ENCODE measurements around the gene KIF1A. TPM values are rescaled to one million over a fixed set of nuclear protein-coding genes. Genes with fewer than 3 reads are reported as not detected.

The KIF1A gene
- total RNA-seq, 1 donor from 2014 or later, result 0.24 TPM

DNA sequence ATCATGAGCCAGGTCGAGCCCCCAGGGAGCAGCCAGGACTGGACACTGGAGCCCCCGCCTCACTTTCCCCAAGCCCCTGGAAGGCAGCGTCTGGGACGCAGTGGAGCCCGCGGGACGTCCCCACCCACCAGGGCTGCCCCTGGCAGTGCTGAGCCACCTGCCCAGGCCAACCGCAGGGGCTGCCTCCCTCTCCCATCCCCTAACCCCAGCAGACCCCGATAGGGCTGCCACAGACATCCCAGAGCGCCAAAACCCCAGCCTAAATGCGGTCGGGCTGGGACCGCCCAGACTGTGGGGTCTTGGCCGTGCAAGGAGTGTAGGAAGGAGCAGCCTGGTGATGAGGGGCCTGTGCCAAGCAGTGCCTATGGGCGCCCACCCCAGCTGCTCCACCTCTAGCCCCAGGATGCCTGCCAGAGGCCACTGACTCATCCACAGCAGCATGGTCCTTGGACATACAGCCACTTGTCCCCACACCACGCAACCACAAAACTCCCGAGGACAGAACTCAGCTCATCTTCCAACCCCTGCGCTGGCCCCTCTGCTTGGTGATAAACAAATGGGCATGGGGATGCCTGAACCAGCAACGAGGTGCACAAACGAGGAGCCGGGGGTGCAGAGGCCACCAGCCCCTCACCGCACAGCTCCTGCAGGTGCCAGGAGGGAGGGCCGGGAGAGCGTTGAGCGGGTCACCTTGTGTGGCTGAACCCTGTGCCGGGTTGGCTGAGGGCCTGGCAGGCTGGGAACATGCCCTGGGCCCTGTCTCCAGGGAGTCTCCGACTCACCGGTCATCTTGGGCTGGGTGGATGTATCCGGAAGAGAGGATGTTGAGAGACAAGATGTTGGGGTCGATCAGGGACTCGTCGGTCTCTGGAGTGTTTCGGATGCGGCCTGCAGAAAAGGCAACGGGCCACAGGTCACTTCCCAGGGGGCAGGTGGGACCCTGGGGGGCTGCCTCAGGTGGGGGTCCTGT lies 83.5 kb downstream of the KIF1A start:
- Histone ChIP-seq H3K36me3 (no peaks in the 10 kb centered on the region), H3K9me3 (no peaks in the 10 kb centered on the region), H3K4me3 (no peak overlapping the region), H3K27me3 (ENCODE audit: low read depth) (no peaks in the 10 kb centered on the region), H3K27ac (no peak overlapping the region), H3K4me1 (no peaks in the 10 kb centered on the region)
- DNase-seq (no peak), ATAC-seq (no peak)
- TF ChIP-seq, protein P1, sequence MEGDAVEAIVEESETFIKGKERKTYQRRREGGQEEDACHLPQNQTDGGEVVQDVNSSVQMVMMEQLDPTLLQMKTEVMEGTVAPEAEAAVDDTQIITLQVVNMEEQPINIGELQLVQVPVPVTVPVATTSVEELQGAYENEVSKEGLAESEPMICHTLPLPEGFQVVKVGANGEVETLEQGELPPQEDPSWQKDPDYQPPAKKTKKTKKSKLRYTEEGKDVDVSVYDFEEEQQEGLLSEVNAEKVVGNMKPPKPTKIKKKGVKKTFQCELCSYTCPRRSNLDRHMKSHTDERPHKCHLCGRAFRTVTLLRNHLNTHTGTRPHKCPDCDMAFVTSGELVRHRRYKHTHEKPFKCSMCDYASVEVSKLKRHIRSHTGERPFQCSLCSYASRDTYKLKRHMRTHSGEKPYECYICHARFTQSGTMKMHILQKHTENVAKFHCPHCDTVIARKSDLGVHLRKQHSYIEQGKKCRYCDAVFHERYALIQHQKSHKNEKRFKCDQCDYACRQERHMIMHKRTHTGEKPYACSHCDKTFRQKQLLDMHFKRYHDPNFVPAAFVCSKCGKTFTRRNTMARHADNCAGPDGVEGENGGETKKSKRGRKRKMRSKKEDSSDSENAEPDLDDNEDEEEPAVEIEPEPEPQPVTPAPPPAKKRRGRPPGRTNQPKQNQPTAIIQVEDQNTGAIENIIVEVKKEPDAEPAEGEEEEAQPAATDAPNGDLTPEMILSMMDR (IDR thresholded peaks at IDR 0.05), result no peak
- intact Hi-C loops (cut with DNase I), result no loop called here

DNA sequence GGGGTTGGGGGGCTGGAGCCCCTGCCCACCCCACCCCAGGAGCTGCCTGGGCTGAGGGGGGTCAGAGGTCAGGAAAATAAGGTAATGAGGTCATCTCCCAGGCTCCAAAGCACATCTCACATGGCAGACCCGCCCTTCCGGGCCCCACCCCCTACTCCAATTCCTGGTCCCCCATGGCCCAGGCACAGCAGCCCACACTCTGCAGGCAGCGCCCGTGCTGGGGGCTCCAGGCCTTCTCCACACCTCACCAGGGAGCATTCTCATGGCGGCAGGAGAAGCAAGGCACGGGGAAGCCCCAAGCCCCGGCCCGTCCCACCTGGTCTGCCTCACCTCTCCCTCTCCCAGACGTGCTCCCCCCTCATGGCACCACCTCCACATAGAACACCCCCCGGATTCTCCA lies 84.5 kb downstream of the KIF1A start:
- H3K36me3 ChIP-seq, result no peaks in the 10 kb centered on the region
- no peak overlapping the region for H3K4me3 ChIP-seq
- no peaks in the 10 kb centered on the region for H3K9me3 ChIP-seq
- ATAC-seq, result no peak
- no peak overlapping the region for H3K27ac ChIP-seq
- DNase-seq, result no peak
- H3K4me1 ChIP-seq, result no peaks in the 10 kb centered on the region
- peaks cover 3% of the 10 kb centered on the region for H3K27me3 ChIP-seq (ENCODE audit: low read depth)
- TF ChIP-seq, protein P1 (IDR thresholded peaks at IDR 0.05), result no peak
- intact Hi-C loops (cut with DNase I), result no loop called here

DNA sequence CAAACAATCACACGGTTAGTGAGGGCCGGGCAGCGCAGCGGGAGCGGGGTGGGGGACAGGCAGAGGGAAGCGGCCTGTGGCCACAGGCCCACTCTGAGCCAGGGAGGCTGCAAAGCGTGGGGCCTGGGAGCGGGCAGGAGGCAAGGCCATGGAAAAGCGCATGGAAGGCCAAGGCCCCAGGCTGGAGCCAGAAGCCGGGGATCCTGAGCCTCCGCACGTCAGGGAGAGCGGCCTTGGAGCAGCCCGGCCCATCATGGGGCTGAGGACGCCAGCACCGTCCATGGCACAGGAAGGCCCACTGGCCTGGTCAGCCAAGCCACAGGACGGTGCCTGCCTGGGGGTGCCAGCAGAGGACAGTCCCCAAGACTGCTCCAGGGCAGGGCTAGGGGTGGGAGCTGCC lies 85.3 kb downstream of the KIF1A start:
- intact Hi-C loops (cut with DNase I), result no loop called here
- Histone ChIP-seq H3K27me3 (ENCODE audit: low read depth) (peaks cover 3% of the 10 kb centered on the region), H3K9me3 (no peaks in the 10 kb centered on the region), H3K4me3 (no peak overlapping the region), H3K4me1 (no peaks in the 10 kb centered on the region), H3K36me3 (no peaks in the 10 kb centered on the region), H3K27ac (no peak overlapping the region)
- DNase-seq (no peak), ATAC-seq (no peak)
- TF ChIP-seq, protein P1 (IDR thresholded peaks at IDR 0.05), result no peak

GRCh38 chr2:240733803-240734495 lies 86.1 kb downstream of the KIF1A start:
- no peak overlapping the region for H3K27ac ChIP-seq
- H3K27me3 ChIP-seq (ENCODE audit: low read depth), result peaks cover 5% of the 10 kb centered on the region
- ATAC-seq (no peak), DNase-seq (no peak)
- TF ChIP-seq, protein P1 (IDR thresholded peaks at IDR 0.05), result no peak
- intact Hi-C loops (cut with DNase I), result no loop called here
- H3K9me3 ChIP-seq, result no peaks in the 10 kb centered on the region
- no peaks in the 10 kb centered on the region for H3K4me1 ChIP-seq
- no peaks in the 10 kb centered on the region for H3K36me3 ChIP-seq
- H3K4me3 ChIP-seq, result no peak overlapping the region

DNA sequence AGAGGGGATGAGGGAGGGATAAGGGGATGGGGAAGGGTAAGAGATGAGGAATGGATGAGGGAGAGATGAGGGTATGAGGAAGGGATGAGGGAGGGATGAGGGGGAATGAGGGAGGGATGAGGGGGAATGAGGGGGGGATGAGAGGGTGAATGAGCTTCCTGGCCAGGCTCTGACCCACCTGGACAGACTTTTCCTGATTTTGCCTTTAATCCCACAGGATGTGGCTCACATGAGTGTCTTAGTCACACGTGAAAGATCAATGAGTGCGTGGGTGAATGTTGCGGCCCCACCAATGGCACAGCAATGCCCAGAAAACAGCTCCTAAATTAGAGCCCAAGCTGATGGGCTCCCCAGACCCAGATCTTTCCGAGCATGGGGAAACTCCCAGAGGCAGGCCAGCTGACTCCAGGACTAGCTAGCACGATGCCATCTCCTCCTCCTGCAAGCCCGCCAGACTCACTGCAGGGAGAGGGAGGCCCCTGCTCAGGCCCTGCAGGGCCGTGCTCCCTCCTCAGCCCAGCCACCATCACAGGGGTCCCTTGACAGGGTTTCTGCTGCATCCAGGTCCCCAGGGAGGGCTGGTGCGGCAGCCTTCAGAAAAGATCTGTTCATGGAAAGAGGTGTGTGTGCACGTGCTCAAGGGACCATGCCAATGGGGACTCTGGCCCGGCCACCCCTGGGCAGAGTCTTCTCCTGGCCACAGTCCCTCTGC lies 87.0 kb downstream of the KIF1A start:
- TF ChIP-seq, protein P1 (IDR thresholded peaks at IDR 0.05), result no peak
- ATAC-seq (no peak), DNase-seq (no peak)
- H3K4me1 ChIP-seq, result no peaks in the 10 kb centered on the region
- H3K4me3 ChIP-seq, result no peak overlapping the region
- no peaks in the 10 kb centered on the region for H3K36me3 ChIP-seq
- peaks cover 11% of the 10 kb centered on the region for H3K27me3 ChIP-seq (ENCODE audit: low read depth)
- intact Hi-C loops (cut with DNase I), result no loop called here
- H3K27ac ChIP-seq, result no peak overlapping the region
- H3K9me3 ChIP-seq, result no peaks in the 10 kb centered on the region

Data from lower lobe of right lung (tissue), 2 donors.